CD4-positive, alpha-beta T cell (primary cell): ENCODE results near the gene BTBD1. TPM values are rescaled to one million over a fixed set of nuclear protein-coding genes. Genes with fewer than 3 reads are reported as not detected.
A peak's percentile ranks its signal among the peaks of the same experiment; 100 is the strongest.
"Not testable (repeated sequence)": the region's sequence is repeated elsewhere in the genome, so short reads cannot be mapped to it uniquely, and the experiment has no call there.

Source experiments
- ATAC-seq: fragments of 200-7000 bp; cut with Tn5 transposase; one replicate; pipeline ENCODE4 v1.10.0; 2022; ENCODE audit warnings: mild to moderate bottlenecking; ENCODE audit not compliant: poor library complexity
- CTCF ChIA-PET: fragments of 350-600 bp; sonication (Branson Sonifier 250); formaldehyde crosslinking; loops from one replicate; lab custom pipeline; 2021; ENCODE audit warnings: antibody characterized with exemption, inconsistent platforms; lab: Charles Lee
- POLR2A ChIA-PET: fragments of 350-600 bp; sonication (Branson Sonifier 250); formaldehyde crosslinking; loops from one replicate; lab custom pipeline; 2021; ENCODE audit warnings: antibody characterized with exemption, inconsistent platforms; lab: Charles Lee
- DNase-seq, 14 experiments: peaks; one replicate each; pipeline ENCODE4 v3.0.0-alpha.2; 2013 to 2020; ENCODE audit warnings: mixed read lengths in 2 of 14
- H3K27ac ChIP-seq, 2 donors: one replicate each; pipeline versions ENCODE4 v1.5.1 to v1.7.0; 2013; ENCODE audit warnings: low read length in 2 of 2, low read depth in 1 of 2, mild to moderate bottlenecking in 1 of 2
- H3K27me3 ChIP-seq, 2 experiments: 1 replicate in 1 of 2; 2 replicates in 1 of 2; pipeline versions ENCODE4 v1.6.1 to v1.7.0; 2013; ENCODE audit warnings: low read length in 2 of 2, control low read depth in 1 of 2, mild to moderate bottlenecking in 1 of 2, moderate library complexity in 1 of 2; ENCODE audit not compliant: insufficient read depth in 2 of 2, control insufficient read depth in 1 of 2
- H3K36me3 ChIP-seq: one replicate; pipeline ENCODE4 v1.6.1; 2013; ENCODE audit warnings: low read length, control low read depth; ENCODE audit not compliant: insufficient read depth
- H3K4me1 ChIP-seq: one replicate; pipeline ENCODE4 v1.6.1; 2013; ENCODE audit warnings: low read length, control low read depth; ENCODE audit not compliant: insufficient read depth
- H3K4me3 ChIP-seq: one replicate; pipeline ENCODE4 v1.5.1; 2013; ENCODE audit warnings: mild to moderate bottlenecking, low read length, moderate library complexity
- H3K9me3 ChIP-seq, 2 experiments: 1 replicate in 1 of 2; 2 replicates in 1 of 2; pipeline versions ENCODE4 v1.6.1 to v1.7.0; 2013; ENCODE audit warnings: low read length in 2 of 2, mild to moderate bottlenecking in 2 of 2, control low read depth in 1 of 2, moderate library complexity in 1 of 2; ENCODE audit not compliant: control insufficient read depth in 1 of 2, insufficient read depth in 1 of 2
- H3K27ac Mint-ChIP-seq: one replicate; pipeline ENCODE4 v1.8.0; 2020; ENCODE audit warnings: mixed read lengths
- H3K27me3 Mint-ChIP-seq: one replicate; pipeline ENCODE4 v1.8.0; 2021; ENCODE audit warnings: mixed read lengths
- H3K36me3 Mint-ChIP-seq: one replicate; pipeline ENCODE4 v1.8.0; 2021; ENCODE audit warnings: low read depth, mixed read lengths
- H3K4me1 Mint-ChIP-seq: one replicate; pipeline ENCODE4 v1.8.0; 2021; ENCODE audit warnings: low read depth, mixed read lengths
- H3K4me3 Mint-ChIP-seq: one replicate; pipeline ENCODE4 v1.8.0; 2020; ENCODE audit warnings: mild to moderate bottlenecking, mixed read lengths
- H3K9me3 Mint-ChIP-seq: one replicate; pipeline ENCODE4 v1.8.0; 2020; ENCODE audit warnings: mixed read lengths
- CTCF ChIP-seq: fragments of 200-600 bp; IDR thresholded peaks from one replicate; pipeline ENCODE4 v1.8.0; 2022; ENCODE audit warnings: antibody characterized with exemption, mild to moderate bottlenecking
- intact Hi-C, 2 experiments: fragments of 100-400 bp; cut with DNase I in 1 of 2; cut with micrococcal nuclease in 1 of 2; formaldehyde crosslinking; loops; one replicate each; pipeline versions ENCODE4 v1.15.1 to v1.9.0; 2023 to 2025; cut with DNase I, micrococcal nuclease
- total RNA-seq, 174 experiments: library from RNA in 2 of 174; stranded (reverse) in 2 of 174; gene quantifications; one replicate each; pipeline ENCODE4 v1.2.3 and lab custom pipeline; 2021 to 2026

BTBD1 gene
- total RNA-seq, 2 experiments from 2014 or later, result 26.3 to 27.5 TPM

GRCh38 chr15:83039206-83039605 lies 27.8 kb downstream of the BTBD1 start:
- peak overlapping the region; percentile 41 for H3K27ac Mint-ChIP-seq
- no peak overlapping the region for H3K4me3 Mint-ChIP-seq
- TF ChIP-seq CTCF, result no peak
- peaks cover 54% of the 10 kb centered on the region for H3K36me3 ChIP-seq
- H3K27me3 ChIP-seq, result no peaks in the 10 kb centered on the region
- no peaks in the 10 kb centered on the region for H3K4me1 ChIP-seq
- DNase-seq, result no peak
- no peaks in the 10 kb centered on the region for H3K27me3 Mint-ChIP-seq
- peaks cover 0 to 8% of the 10 kb centered on the region in 2 experiments for H3K9me3 ChIP-seq
- H3K9me3 Mint-ChIP-seq, result peaks cover 3% of the 10 kb centered on the region
- ATAC-seq, result no peak
- CTCF ChIA-PET, result no interaction called here
- intact Hi-C loops, result no loop called here
- no peak overlapping the region for H3K4me3 ChIP-seq
- POLR2A ChIA-PET, result no interaction called here
- H3K27ac ChIP-seq, result no peak overlapping the region
- H3K4me1 Mint-ChIP-seq, result peaks cover 29% of the 10 kb centered on the region
- peaks cover 89% of the 10 kb centered on the region for H3K36me3 Mint-ChIP-seq

GRCh38 chr15:83036253-83036652 lies 30.8 kb downstream of the BTBD1 start:
- Mint-ChIP-seq H3K27me3 (no peaks in the 10 kb centered on the region), H3K36me3 (peaks cover 89% of the 10 kb centered on the region), H3K27ac (no peak overlapping the region), H3K9me3 (peaks cover 3% of the 10 kb centered on the region), H3K4me3 (no peak overlapping the region), H3K4me1 (peaks cover 39% of the 10 kb centered on the region)
- peaks cover 58% of the 10 kb centered on the region for H3K36me3 ChIP-seq
- ChIA-PET POLR2A (no interaction called here), CTCF (interaction anchor here (0.8 kb wide), 1 partner anchor 26 kb away, joined by 4 read pairs; no protein-coding TSS in a partner anchor)
- H3K4me3 ChIP-seq, result no peak overlapping the region
- intact Hi-C loops, result no loop called here
- H3K4me1 ChIP-seq, result no peaks in the 10 kb centered on the region
- ATAC-seq (no peak), DNase-seq (peak in 1 of 14 experiments; percentile 4)
- H3K27ac ChIP-seq, result no peak overlapping the region
- H3K9me3 ChIP-seq, result peaks cover 3 to 8% of the 10 kb centered on the region in 2 experiments
- no peak for TF ChIP-seq CTCF
- no peaks in the 10 kb centered on the region for H3K27me3 ChIP-seq

GRCh38 chr15:83031234-83031633 lies 35.8 kb downstream of the BTBD1 start:
- CTCF ChIA-PET, POLR2A ChIA-PET: not testable (repeated sequence)

GRCh38 chr15:83030021-83030420 lies 37.0 kb downstream of the BTBD1 start:
- Histone ChIP-seq H3K27ac (no peak overlapping the region), H3K4me3 (no peak overlapping the region), H3K9me3 (peaks cover 0 to 3% of the 10 kb centered on the region in 2 experiments), H3K4me1 (no peaks in the 10 kb centered on the region), H3K27me3 (no peaks in the 10 kb centered on the region), H3K36me3 (peaks cover 63% of the 10 kb centered on the region)
- H3K27ac Mint-ChIP-seq, result no peak overlapping the region
- intact Hi-C loops, result no loop called here
- H3K9me3 Mint-ChIP-seq, result no peaks in the 10 kb centered on the region
- H3K4me1 Mint-ChIP-seq, result peaks cover 23% of the 10 kb centered on the region
- H3K4me3 Mint-ChIP-seq, result no peak overlapping the region
- no peak for DNase-seq
- TF ChIP-seq CTCF, result no peak
- no peaks in the 10 kb centered on the region for H3K27me3 Mint-ChIP-seq
- ChIA-PET POLR2A (no interaction called here), CTCF (no interaction called here)
- no peak for ATAC-seq
- H3K36me3 Mint-ChIP-seq, result peaks cover 74% of the 10 kb centered on the region

More at GRCh38 chr15:83031234-83031633, 35.8 kb downstream of the BTBD1 start:
- H3K27ac Mint-ChIP-seq, H3K27me3 Mint-ChIP-seq, DNase-seq, H3K27me3 ChIP-seq, H3K9me3 Mint-ChIP-seq, ATAC-seq, H3K9me3 ChIP-seq, H3K4me1 ChIP-seq, intact Hi-C loops, H3K4me3 ChIP-seq, H3K4me3 Mint-ChIP-seq, H3K27ac ChIP-seq: not testable (repeated sequence)
- H3K36me3 Mint-ChIP-seq, result peaks cover 79% of the 10 kb centered on the region
- peaks cover 24% of the 10 kb centered on the region for H3K4me1 Mint-ChIP-seq
- peaks cover 61% of the 10 kb centered on the region for H3K36me3 ChIP-seq
